HG03175 (cell line): ENCODE measurements around the gene APOB.

Experiments
- ATAC-seq: cut with Tn5 transposase; IDR thresholded peaks from one replicate; pipeline ENCODE4 v1.9.1; 2021; ENCODE audit warnings: mild to moderate bottlenecking, moderate library complexity; ENCODE audit not compliant: unreplicated experiment

Gene APOB

GRCh38 chr2:21006423-21007128 is 37.3 kb downstream of the APOB start:
- no peak for ATAC-seq

GRCh38 chr2:21005700-21006422 is 38.0 kb downstream of the APOB start:
- ATAC-seq, result no peak

GRCh38 chr2:21005111-21005699 is 38.7 kb downstream of the APOB start:
- no peak for ATAC-seq

- no peak for ATAC-seq
Measured at GRCh38 chr2:21004181-21004572, 39.7 kb downstream of the APOB start.

GRCh38 chr2:21003572-21004180 is 40.2 kb downstream of the APOB start:
- ATAC-seq, result no peak

- no peak for ATAC-seq
Measured at GRCh38 chr2:21002814-21003192, 41.1 kb downstream of the APOB start.

GRCh38 chr2:21001988-21002813 is 41.7 kb downstream of the APOB start:
- no peak for ATAC-seq

- ATAC-seq, result no peak
Measured at GRCh38 chr2:21001225-21001946, 42.5 kb downstream of the APOB start.

GRCh38 chr2:20999906-21000645 is 43.8 kb downstream of the APOB start:
- ATAC-seq, result no peak

GRCh38 chr2:20998972-20999905 is 44.6 kb downstream of the APOB start:
- ATAC-seq, result no peak

GRCh38 chr2:20997953-20998722 is 45.7 kb downstream of the APOB start:
- no peak for ATAC-seq

GRCh38 chr2:20994130-20994529 is 49.7 kb downstream of the APOB start:
- no peak for ATAC-seq

GRCh38 chr2:20992201-20992711 is 51.6 kb downstream of the APOB start:
- ATAC-seq, result no peak

GRCh38 chr2:20990442-20991430 is 53.1 kb downstream of the APOB start:
- no peak for ATAC-seq

- no peak for ATAC-seq
Measured at GRCh38 chr2:20989404-20989803, 54.5 kb downstream of the APOB start.

- no peak for ATAC-seq
Measured at GRCh38 chr2:20988905-20989304, 55.0 kb downstream of the APOB start.
